Mesodermal cell (in vitro differentiated cells): ENCODE data around the gene RPP14.

Source experiments
- H3K27ac ChIP-seq: 2 replicates; pipeline ENCODE4 v1.7.0; 2013; ENCODE audit warnings: mild to moderate bottlenecking, low read depth, low read length, moderate library complexity; ENCODE audit not compliant: severe bottlenecking
- H3K36me3 ChIP-seq: 2 replicates; pipeline ENCODE4 v1.7.1; 2013; ENCODE audit warnings: mild to moderate bottlenecking, low read length, moderate library complexity; ENCODE audit not compliant: control insufficient read depth, insufficient read depth
- H3K4me1 ChIP-seq: one replicate; pipeline ENCODE4 v1.7.1; 2013; ENCODE audit warnings: mild to moderate bottlenecking, low read length; ENCODE audit not compliant: insufficient read depth, control insufficient read depth, poor library complexity, severe bottlenecking
- H3K4me3 ChIP-seq: 2 replicates; pipeline ENCODE4 v1.7.0; 2013; ENCODE audit warnings: low read length, control low read depth, mild to moderate bottlenecking; ENCODE audit not compliant: insufficient read depth, poor library complexity, severe bottlenecking; ENCODE audit errors: extremely low read depth
- H3K9me3 ChIP-seq: 2 replicates; pipeline ENCODE4 v1.7.1; 2013; ENCODE audit warnings: mild to moderate bottlenecking, low read length, moderate library complexity; ENCODE audit not compliant: control insufficient read depth
- WGBS, 2 experiments: methylation state at CpG; one replicate each; pipeline ENCODE4 v1.1.5; 2013; ENCODE audit warnings: missing lambda C conversion rate in 2 of 2; ENCODE audit not compliant: insufficient coverage in 2 of 2; 5-methylcytosine and 5-hydroxymethylcytosine counted together

Gene RPP14

GRCh38 chr3:58357402-58357801 is 51.4 kb downstream of the RPP14 start:
- Histone ChIP-seq H3K9me3 (no peaks in the 10 kb centered on the region), H3K4me1 (no peaks in the 10 kb centered on the region), H3K27ac (no peak overlapping the region), H3K36me3 (no peaks in the 10 kb centered on the region), H3K4me3 (no peak overlapping the region)
- WGBS, 2 experiments: no CpG with 5 or more reads among the region's 3 CpGs

- 100% methylated on average over 1 to 2 of the region's 3 CpGs for WGBS, 2 experiments
- Histone ChIP-seq H3K36me3 (no peaks in the 10 kb centered on the region), H3K4me3 (no peak overlapping the region), H3K27ac (no peak overlapping the region), H3K4me1 (no peaks in the 10 kb centered on the region), H3K9me3 (no peaks in the 10 kb centered on the region)
Observed at GRCh38 chr3:58358092-58358491, 52.0 kb downstream of the RPP14 start.

DNA sequence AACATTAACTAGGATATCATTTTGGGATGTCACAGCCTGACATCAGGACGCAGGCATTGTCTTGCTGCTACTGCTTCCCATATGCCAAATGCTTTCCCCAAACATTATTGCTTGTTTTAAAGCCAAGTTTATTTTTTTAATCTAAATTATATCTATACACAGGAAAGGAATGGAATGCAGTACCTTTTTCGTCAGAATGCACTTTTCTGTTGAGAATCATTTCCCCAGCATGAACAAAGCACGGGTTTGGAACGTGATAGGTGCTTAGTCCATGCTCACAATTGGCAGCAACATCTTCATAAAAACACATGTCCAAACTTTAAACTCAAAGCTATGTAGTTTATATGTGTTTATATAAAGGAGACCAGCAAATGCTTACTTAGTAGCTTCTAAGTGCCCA is 52.8 kb downstream of the RPP14 start:
- Histone ChIP-seq H3K36me3 (no peaks in the 10 kb centered on the region), H3K4me3 (no peak overlapping the region), H3K4me1 (no peaks in the 10 kb centered on the region), H3K27ac (no peak overlapping the region), H3K9me3 (no peaks in the 10 kb centered on the region)
- WGBS, 2 experiments: 67% methylated on average over 1 of the region's 4 CpGs; no CpG with 5 or more reads in 1 of the 2 experiments

GRCh38 chr3:58359621-58360020 is 53.6 kb downstream of the RPP14 start:
- Histone ChIP-seq H3K4me1 (no peaks in the 10 kb centered on the region), H3K36me3 (no peaks in the 10 kb centered on the region), H3K9me3 (no peaks in the 10 kb centered on the region), H3K27ac (no peak overlapping the region), H3K4me3 (no peak overlapping the region)
- 92 to 94% methylated on average over 2 to 3 of the region's 4 CpGs for whole genome bisulfite sequencing, 2 experiments

DNA sequence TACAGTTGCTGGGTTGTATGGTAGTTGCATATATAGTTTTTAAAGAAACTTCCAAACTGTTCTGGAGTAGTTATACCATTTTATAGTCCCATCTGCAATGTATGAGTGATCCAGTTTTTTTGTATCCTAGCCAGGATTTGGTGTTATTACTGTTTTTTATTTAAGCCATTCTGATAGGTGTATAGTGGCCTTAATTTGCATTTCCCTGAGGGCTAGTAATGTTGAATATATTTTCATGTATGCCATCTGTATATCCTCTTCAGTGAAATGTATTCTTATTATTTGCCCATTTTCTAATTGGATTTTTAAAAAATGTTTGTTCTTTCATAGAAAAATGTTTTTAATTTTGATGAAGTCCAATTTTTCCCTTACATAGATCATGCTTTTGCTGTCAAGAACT is 55.8 kb downstream of the RPP14 start:
- no peak overlapping the region for H3K4me3 ChIP-seq
- H3K36me3 ChIP-seq: no peaks in the 10 kb centered on the region
- H3K4me1 ChIP-seq: no peaks in the 10 kb centered on the region
- H3K27ac ChIP-seq: no peak overlapping the region
- H3K9me3 ChIP-seq: no peaks in the 10 kb centered on the region

GRCh38 chr3:58366699-58367098 is 60.7 kb downstream of the RPP14 start:
- no peak overlapping the region for H3K27ac ChIP-seq
- no peak overlapping the region for H3K4me3 ChIP-seq
- peaks cover 7% of the 10 kb centered on the region for H3K36me3 ChIP-seq
- H3K9me3 ChIP-seq: no peaks in the 10 kb centered on the region
- no peaks in the 10 kb centered on the region for H3K4me1 ChIP-seq
- 89% methylated on average over 1 of the region's 1 CpG; no CpG with 5 or more reads in 1 of the 2 experiments for WGBS, 2 experiments

DNA sequence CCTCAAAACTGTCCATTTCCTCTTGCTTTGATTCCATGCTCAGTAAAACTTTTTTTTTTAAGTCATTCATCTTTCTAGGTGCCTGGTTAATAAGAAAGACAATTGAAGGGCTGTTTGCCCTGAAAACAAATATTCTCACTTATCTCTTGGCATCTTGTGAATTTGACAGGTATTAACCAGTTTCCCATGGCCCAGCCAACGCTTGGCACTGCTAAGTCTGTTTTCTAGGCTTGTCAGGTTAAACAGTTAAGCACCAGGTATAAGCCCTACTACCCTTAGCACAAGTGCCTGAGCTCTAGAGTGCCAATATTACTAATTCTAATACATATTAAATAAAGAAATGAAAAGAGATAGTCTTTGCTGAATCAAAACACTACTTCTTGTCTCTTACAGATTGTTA is 63.0 kb downstream of the RPP14 start:
- H3K4me1 ChIP-seq: no peaks in the 10 kb centered on the region
- peaks cover 7% of the 10 kb centered on the region for H3K36me3 ChIP-seq
- no peak overlapping the region for H3K4me3 ChIP-seq
- WGBS, 2 experiments: 71 to 100% methylated on average over 1 of the region's 1 CpG
- H3K27ac ChIP-seq: no peak overlapping the region
- no peaks in the 10 kb centered on the region for H3K9me3 ChIP-seq
